WTC11 (cell line): ENCODE data around the gene RGS13.

ENCODE experiments used
- MLX ChIP-seq: sonication (generic); formaldehyde crosslinking; IDR thresholded peaks from 2 replicates; pipeline ENCODE4 v1.8.1; 2023; ENCODE audit warnings: mild to moderate bottlenecking, missing genetic modification reagents, moderate library complexity
- NFYB ChIP-seq: sonication (generic); formaldehyde crosslinking; conservative IDR thresholded peaks from 2 replicates; pipeline ENCODE4 v1.8.0; 2022; ENCODE audit warnings: low read depth, missing genetic modification reagents
- ZBTB43 ChIP-seq: sonication (generic); formaldehyde crosslinking; IDR thresholded peaks from 2 replicates; pipeline ENCODE4 v1.8.1; 2023; ENCODE audit warnings: mild to moderate bottlenecking, missing genetic modification reagents

GRCh38 chr1:192709544-192709943 is 73.6 kb downstream of the RGS13 start:
- TF ChIP-seq ZBTB43 (CRISPR knock-in tag) (no peak), NFYB (no peak), MLX (CRISPR knock-in tag) (no peak)
